SU-DHL-6 (cell line): Measurements from ENCODE around the gene DHRS1.

Experiments
- EZH2phosphoT487 ChIP-seq: fragments of 200-600 bp; sonication (generic), shearing (Covaris generic); conservative IDR thresholded peaks from 2 replicates; pipeline ENCODE4 v1.6.1; 2018; ENCODE audit warnings: mild to moderate bottlenecking, antibody characterized with exemption, low read length, moderate library complexity, mixed read lengths
- TF ChIP-seq, protein P1 (sequence below): fragments of 200-600 bp; sonication (generic); IDR thresholded peaks from one replicate; pipeline ENCODE4 v1.5.1; 2017; ENCODE audit warnings: antibody characterized with exemption, mild to moderate bottlenecking, low read length, moderate library complexity; ENCODE audit not compliant: insufficient read depth, poor library complexity, severe bottlenecking

DNA sequence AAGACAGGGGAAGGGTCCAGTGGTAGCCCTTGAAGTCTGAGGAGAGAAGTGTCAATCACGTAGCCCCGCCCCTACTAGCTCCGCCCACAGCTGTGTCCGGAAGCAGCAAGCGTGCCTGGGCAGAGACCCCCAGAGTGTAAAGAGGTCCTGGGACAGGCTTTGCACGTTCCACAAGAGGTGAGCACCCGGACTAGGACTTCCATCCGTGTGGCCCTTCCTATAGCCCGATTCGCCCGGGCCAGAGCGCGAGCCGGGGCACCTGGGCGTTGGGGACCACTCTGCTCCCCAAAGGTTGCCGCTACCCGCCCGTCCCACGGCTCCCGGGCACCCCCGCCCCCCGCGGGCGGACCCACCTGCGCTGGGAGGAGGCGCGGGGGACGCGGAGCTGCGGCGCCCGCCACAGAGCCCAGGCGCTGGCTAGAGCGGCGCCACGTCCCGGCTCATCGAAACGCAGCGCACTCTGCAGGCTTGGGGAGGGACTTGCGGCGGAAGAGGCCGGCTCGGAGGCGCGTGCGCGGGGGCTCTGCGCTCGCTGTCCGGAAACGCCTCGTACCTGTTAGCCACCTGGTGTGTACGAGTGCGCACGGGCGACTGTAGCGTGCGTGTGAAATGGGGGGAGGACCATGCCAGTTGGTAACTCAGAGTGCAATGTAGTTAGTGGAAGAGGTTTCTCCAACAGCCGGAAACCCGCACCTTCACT is 28.3 kb downstream of the DHRS1 start, which contains the start of gene RABGGTA:
- TF ChIP-seq, protein P1, sequence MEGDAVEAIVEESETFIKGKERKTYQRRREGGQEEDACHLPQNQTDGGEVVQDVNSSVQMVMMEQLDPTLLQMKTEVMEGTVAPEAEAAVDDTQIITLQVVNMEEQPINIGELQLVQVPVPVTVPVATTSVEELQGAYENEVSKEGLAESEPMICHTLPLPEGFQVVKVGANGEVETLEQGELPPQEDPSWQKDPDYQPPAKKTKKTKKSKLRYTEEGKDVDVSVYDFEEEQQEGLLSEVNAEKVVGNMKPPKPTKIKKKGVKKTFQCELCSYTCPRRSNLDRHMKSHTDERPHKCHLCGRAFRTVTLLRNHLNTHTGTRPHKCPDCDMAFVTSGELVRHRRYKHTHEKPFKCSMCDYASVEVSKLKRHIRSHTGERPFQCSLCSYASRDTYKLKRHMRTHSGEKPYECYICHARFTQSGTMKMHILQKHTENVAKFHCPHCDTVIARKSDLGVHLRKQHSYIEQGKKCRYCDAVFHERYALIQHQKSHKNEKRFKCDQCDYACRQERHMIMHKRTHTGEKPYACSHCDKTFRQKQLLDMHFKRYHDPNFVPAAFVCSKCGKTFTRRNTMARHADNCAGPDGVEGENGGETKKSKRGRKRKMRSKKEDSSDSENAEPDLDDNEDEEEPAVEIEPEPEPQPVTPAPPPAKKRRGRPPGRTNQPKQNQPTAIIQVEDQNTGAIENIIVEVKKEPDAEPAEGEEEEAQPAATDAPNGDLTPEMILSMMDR: peak; percentile 62
- no peak for TF ChIP-seq EZH2phosphoT487
